HG02798 (cell line): ENCODE data around the gene SEC24C.
"Not testable (repeated sequence)": the region's sequence is repeated elsewhere in the genome, so short reads cannot be mapped to it uniquely, and the experiment has no call there.

Experiments used
- ATAC-seq: cut with Tn5 transposase; IDR thresholded peaks from one replicate; pipeline ENCODE4 v1.9.1; 2021; ENCODE audit warnings: mild to moderate bottlenecking; ENCODE audit not compliant: unreplicated experiment, poor library complexity

Gene SEC24C

GRCh38 chr10:73788864-73789658 lies 44.9 kb downstream of the SEC24C start:
- ATAC-seq: no peak

- ATAC-seq: no peak
Observed at GRCh38 chr10:73789659-73790055, 45.5 kb downstream of the SEC24C start.

- no peak for ATAC-seq
Observed at GRCh38 chr10:73790886-73791625, 46.9 kb downstream of the SEC24C start.

- ATAC-seq: no peak
Observed at GRCh38 chr10:73791871-73792400, 47.8 kb downstream of the SEC24C start.

GRCh38 chr10:73793456-73793855 lies 49.3 kb downstream of the SEC24C start:
- no peak for ATAC-seq

GRCh38 chr10:73795491-73795890 lies 51.3 kb downstream of the SEC24C start:
- not testable (repeated sequence) for ATAC-seq

- ATAC-seq: not testable (repeated sequence)
Observed at GRCh38 chr10:73796035-73796434, 51.9 kb downstream of the SEC24C start.

- ATAC-seq: no peak
Observed at GRCh38 chr10:73796766-73797165, 52.6 kb downstream of the SEC24C start.

- no peak for ATAC-seq
Observed at GRCh38 chr10:73797324-73798025, 53.3 kb downstream of the SEC24C start.

- ATAC-seq: no peak
Observed at GRCh38 chr10:73798087-73798486, 53.9 kb downstream of the SEC24C start.

- no peak for ATAC-seq
Observed at GRCh38 chr10:73798927-73799560, 54.9 kb downstream of the SEC24C start.

- no peak for ATAC-seq
Observed at GRCh38 chr10:73799899-73800559, 55.9 kb downstream of the SEC24C start.

GRCh38 chr10:73800560-73801252 lies 56.5 kb downstream of the SEC24C start:
- no peak for ATAC-seq

GRCh38 chr10:73801253-73801590 lies 57.0 kb downstream of the SEC24C start:
- ATAC-seq: no peak

- no peak for ATAC-seq
Observed at GRCh38 chr10:73802276-73802991, 58.3 kb downstream of the SEC24C start.

- ATAC-seq: peak; percentile 76
Observed at GRCh38 chr10:73803680-73804286, 59.6 kb downstream of the SEC24C start.

- no peak for ATAC-seq
Observed at GRCh38 chr10:73806176-73806950, 62.2 kb downstream of the SEC24C start.

- no peak for ATAC-seq
Observed at GRCh38 chr10:73807471-73807870, 63.3 kb downstream of the SEC24C start.
